ENCODE measurements around the gene ZNF362. TPM values are rescaled to one million over a fixed set of nuclear protein-coding genes. Genes with fewer than 3 reads are reported as not detected.

Gene ZNF362
- total and polyA plus RNA-seq, 2 of the 13 experiments (the other 11 are each of a cell fraction or from before 2014, with no cell fraction given) = 8.3 to 14.2 TPM

- TF ChIP-seq NR2F6 (IDR thresholded peaks at IDR 0.05) (no peak), NR2F6 (CRISPR knock-in tag; IDR thresholded peaks at IDR 0.05) (peak; percentile 39; the same call in 1 of the 2 replicates), RARA (CRISPR knock-in tag; IDR thresholded peaks at IDR 0.05) (0 out of 2 replicates have a peak, but pooled peaks have one; percentile 16), ZNF75D (CRISPR knock-in tag; IDR thresholded peaks at IDR 0.05; ENCODE audit: borderline replicate concordance) (no peak), ZNF747 (CRISPR knock-in tag; IDR thresholded peaks at IDR 0.05; ENCODE audit: borderline replicate concordance) (no peak), HNF4A (CRISPR knock-in tag; IDR thresholded peaks at IDR 0.05) (peak; percentile 27; the same call in 1 of the 2 replicates), MXD1 (CRISPR knock-in tag; IDR thresholded peaks at IDR 0.05) (no peak), ESRRA (CRISPR knock-in tag; IDR thresholded peaks at IDR 0.05; ENCODE audit: low read depth) (peak; percentile 92)
- H4K20me1 ChIP-seq (ENCODE audit: insufficient read depth, low read length) = no peaks in the 10 kb centered on the region
- no peaks in the 10 kb centered on the region for H3K9me3 ChIP-seq (ENCODE audit: low read length)
- H3K4me3 ChIP-seq (replicated peaks in 1 of 3; ENCODE audit: insufficient read depth in 1 of 3, low read depth in 2 of 3, low read length in 3 of 3) = no peak overlapping the region
- 22% methylated on average over 9 of the region's 9 CpGs for WGBS (ENCODE audit: low lambda C conversion rate)
- DNase-seq (ENCODE audit: low spot score) (no peak), FAIRE-seq (no peak), ATAC-seq (no peak)
- H3K79me2 ChIP-seq (ENCODE audit: insufficient read depth, low read length) = no peaks in the 10 kb centered on the region
- ChIA-PET CTCF (ENCODE audit: low intra/inter-chr PET ratio, low total read pairs) (no interaction called here), POLR2A (interaction anchor here (1.2 kb wide), 1 partner anchor 9 kb away, joined by 3 read pairs; no protein-coding TSS in a partner anchor)
- H3K4me2 ChIP-seq (ENCODE audit: low read depth, low read length) = peak overlapping the region; percentile 23; the same call in 1 of the 2 replicates
- H3K27me3 ChIP-seq (ENCODE audit: control insufficient read depth in 1 of 2, insufficient read depth in 2 of 2, low read length in 2 of 2) = peaks cover 6 to 42% of the 10 kb centered on the region in 2 experiments
- no peak overlapping the region for H3K27ac ChIP-seq (ENCODE audit: extremely low read length, insufficient read depth, low read length)
- in situ Hi-C loops (cut with HindIII; ENCODE audit: extremely low pct_ligation_motif_present, low pct_unique_long_range_greater_than_20kb) (no loop called here), intact Hi-C loops (cut with micrococcal nuclease; ENCODE audit: unreplicated experiment) (no loop called here)
- no peaks in the 10 kb centered on the region for H3K36me3 ChIP-seq (replicated peaks in 1 of 2; ENCODE audit: control insufficient read depth in 1 of 2, insufficient read depth in 2 of 2, low read length in 2 of 2)
- no peak overlapping the region for H3K9ac ChIP-seq (ENCODE audit: insufficient read depth, low read depth, low read length)
- no TSS peak for BruUV-seq (replicated peaks)
- peaks cover 9% of the 10 kb centered on the region for H3K4me1 ChIP-seq (ENCODE audit: insufficient read depth, low read length)
- H2AFZ ChIP-seq (ENCODE audit: low read length) = no peak overlapping the region
Measured at GRCh38 chr1:33314416-33314815, 58.1 kb downstream of the ZNF362 start.

GRCh38 chr1:33316601-33317000 lies 60.3 kb downstream of the ZNF362 start:
- H3K27me3 ChIP-seq (ENCODE audit: control insufficient read depth in 1 of 2, insufficient read depth in 2 of 2, low read length in 2 of 2) = peaks cover 6 to 35% of the 10 kb centered on the region in 2 experiments
- no peak for FAIRE-seq
- ChIA-PET POLR2A (no interaction called here), CTCF (ENCODE audit: low intra/inter-chr PET ratio, low total read pairs) (no interaction called here)
- H3K27ac ChIP-seq (ENCODE audit: extremely low read length, insufficient read depth, low read length) = no peak overlapping the region
- no peak for ATAC-seq
- whole genome bisulfite sequencing (ENCODE audit: low lambda C conversion rate) = 0% methylated on average over 2 of the region's 2 CpGs
- no TSS peak for BruUV-seq (replicated peaks)
- H3K9me3 ChIP-seq (ENCODE audit: low read length) = no peaks in the 10 kb centered on the region
- in situ Hi-C loops (cut with HindIII; ENCODE audit: extremely low pct_ligation_motif_present, low pct_unique_long_range_greater_than_20kb) (no loop called here), intact Hi-C loops (cut with micrococcal nuclease; ENCODE audit: unreplicated experiment) (no loop called here)
- no peaks in the 10 kb centered on the region for H3K36me3 ChIP-seq (replicated peaks in 1 of 2; ENCODE audit: control insufficient read depth in 1 of 2, insufficient read depth in 2 of 2, low read length in 2 of 2)
- peaks cover 9% of the 10 kb centered on the region for H3K4me1 ChIP-seq (ENCODE audit: insufficient read depth, low read length)
- H2AFZ ChIP-seq (ENCODE audit: low read length) = no peak overlapping the region
- H4K20me1 ChIP-seq (ENCODE audit: insufficient read depth, low read length) = no peaks in the 10 kb centered on the region
- no peak for DNase-seq (ENCODE audit: low spot score)
- no peak overlapping the region for H3K9ac ChIP-seq (ENCODE audit: insufficient read depth, low read depth, low read length)
- H3K4me3 ChIP-seq (replicated peaks in 1 of 3; ENCODE audit: insufficient read depth in 1 of 3, low read depth in 2 of 3, low read length in 3 of 3) = no peak overlapping the region
- no peaks in the 10 kb centered on the region for H3K79me2 ChIP-seq (ENCODE audit: insufficient read depth, low read length)
- H3K4me2 ChIP-seq (ENCODE audit: low read depth, low read length) = no peak overlapping the region
- no peak for TF ChIP-seq SRSF4 (IDR thresholded peaks at IDR 0.05; ENCODE audit: low read depth, low read length, poor library complexity, severe bottlenecking)
- no peak for TF ChIP-seq PPARG (CRISPR knock-in tag; conservative IDR thresholded peaks at IDR 0.05)
- TF ChIP-seq KLF16 (CRISPR knock-in tag; IDR thresholded peaks at IDR 0.05) = no peak
- no peak for TF ChIP-seq ZNF704 (CRISPR knock-in tag; IDR thresholded peaks at IDR 0.05; ENCODE audit: borderline replicate concordance)
- TF ChIP-seq ZNF883 (CRISPR knock-in tag; IDR thresholded peaks at IDR 0.05; ENCODE audit: not compliant biosample characterization) = no peak
- TF ChIP-seq ATF7 (IDR thresholded peaks at IDR 0.05) = no peak
- TF ChIP-seq ATF7 (CRISPR knock-in tag; IDR thresholded peaks at IDR 0.05) = no peak
- no peak for TF ChIP-seq XBP1 (CRISPR knock-in tag; IDR thresholded peaks at IDR 0.05)
- no peak for TF ChIP-seq AHR (CRISPR knock-in tag; IDR thresholded peaks at IDR 0.05)
- TF ChIP-seq ZNF562 (CRISPR knock-in tag; IDR thresholded peaks at IDR 0.05; ENCODE audit: borderline replicate concordance) = no peak

All from HepG2 (cell line).